Thoracic aorta (tissue), 2 donors: Measurements from ENCODE around the gene GRIP2. TPM values are rescaled to one million over a fixed set of nuclear protein-coding genes. Genes with fewer than 3 reads are reported as not detected.

ENCODE experiments used
- ATAC-seq: fragments of 150-250 bp; one replicate; pipeline ENCODE4 v1.8.0; 2017; ENCODE audit warnings: low read depth; ENCODE audit not compliant: insufficient number of reproducible peaks, low FRiP score
- DNase-seq: peaks from one replicate; pipeline ENCODE4 v3.0.0-alpha.2; 2020; ENCODE audit warnings: low spot score
- H3K27ac ChIP-seq, 2 donors: fragments of 200-600 bp; sonication (generic); 1 replicate in 1 of 2; 2 replicates in 1 of 2; pipeline ENCODE4 v1.5.1; 2016; ENCODE audit warnings: mild to moderate bottlenecking in 2 of 2, moderate library complexity in 2 of 2
- H3K27me3 ChIP-seq: fragments of 200-600 bp; sonication (generic); replicated peaks from 2 replicates; pipeline ENCODE4 v1.6.0; 2016; ENCODE audit warnings: mild to moderate bottlenecking; ENCODE audit not compliant: insufficient read depth
- H3K36me3 ChIP-seq: fragments of 200-600 bp; sonication (generic); one replicate; pipeline ENCODE4 v1.5.1; 2016
- H3K4me1 ChIP-seq, 2 donors: fragments of 200-600 bp; sonication (generic); 1 replicate in 1 of 2; 2 replicates in 1 of 2; pipeline versions ENCODE4 v1.5.1 to v1.6.0; 2016; ENCODE audit warnings: low read depth in 2 of 2, mild to moderate bottlenecking in 1 of 2; ENCODE audit not compliant: control insufficient read depth in 1 of 2
- H3K4me3 ChIP-seq: fragments of 200-600 bp; sonication (generic); 2 replicates; pipeline ENCODE4 v1.5.1; 2016; ENCODE audit warnings: mild to moderate bottlenecking
- H3K9me3 ChIP-seq: fragments of 200-600 bp; sonication (generic); 2 replicates; pipeline ENCODE4 v1.5.1; 2016
- total RNA-seq, 2 donors: library from RNA; depleted of rRNA; stranded (reverse); fragments of >200 nt; gene quantifications; one replicate each; pipeline versions ENCODE4 v1.1.0 to v1.2.3, GENCODE V29; 2016
- TF ChIP-seq, protein P1 (sequence below): fragments of 200-600 bp; sonication (generic); IDR thresholded peaks from one replicate; pipeline ENCODE4 v1.5.1; 2019; ENCODE audit warnings: antibody characterized with exemption

Gene GRIP2
- total RNA-seq, 2 donors from 2014 or later, result 1.5 to 4.2 TPM

DNA sequence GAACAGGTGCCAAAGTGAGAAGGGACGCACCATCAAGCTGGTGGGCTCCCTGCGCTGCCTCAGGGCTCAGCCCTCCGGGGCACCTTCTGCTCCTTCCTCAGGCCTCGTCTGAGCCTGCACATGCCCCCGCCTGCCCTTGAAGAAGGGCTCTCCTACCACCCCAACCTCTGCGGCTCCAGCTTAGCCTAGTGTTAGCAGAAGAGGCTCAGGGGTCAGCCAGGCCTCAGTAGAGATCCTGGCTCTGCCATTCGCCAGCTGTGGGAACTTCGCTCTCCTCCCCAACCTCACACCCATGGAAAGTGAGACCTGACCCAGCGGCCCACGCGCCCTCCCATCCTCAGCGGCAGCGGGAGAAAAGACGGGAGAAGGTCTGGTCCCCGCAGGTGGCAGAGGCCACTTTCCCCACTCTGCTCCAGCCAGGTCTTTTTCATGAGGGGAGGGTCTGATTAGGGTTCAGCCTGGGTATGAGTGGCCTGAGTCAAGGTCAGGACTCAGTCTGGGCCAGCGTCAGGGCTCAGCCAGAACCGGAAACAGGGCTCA, 8.2 kb downstream of the GRIP2 start:
- ATAC-seq, result no peak
- TF ChIP-seq, protein P1, sequence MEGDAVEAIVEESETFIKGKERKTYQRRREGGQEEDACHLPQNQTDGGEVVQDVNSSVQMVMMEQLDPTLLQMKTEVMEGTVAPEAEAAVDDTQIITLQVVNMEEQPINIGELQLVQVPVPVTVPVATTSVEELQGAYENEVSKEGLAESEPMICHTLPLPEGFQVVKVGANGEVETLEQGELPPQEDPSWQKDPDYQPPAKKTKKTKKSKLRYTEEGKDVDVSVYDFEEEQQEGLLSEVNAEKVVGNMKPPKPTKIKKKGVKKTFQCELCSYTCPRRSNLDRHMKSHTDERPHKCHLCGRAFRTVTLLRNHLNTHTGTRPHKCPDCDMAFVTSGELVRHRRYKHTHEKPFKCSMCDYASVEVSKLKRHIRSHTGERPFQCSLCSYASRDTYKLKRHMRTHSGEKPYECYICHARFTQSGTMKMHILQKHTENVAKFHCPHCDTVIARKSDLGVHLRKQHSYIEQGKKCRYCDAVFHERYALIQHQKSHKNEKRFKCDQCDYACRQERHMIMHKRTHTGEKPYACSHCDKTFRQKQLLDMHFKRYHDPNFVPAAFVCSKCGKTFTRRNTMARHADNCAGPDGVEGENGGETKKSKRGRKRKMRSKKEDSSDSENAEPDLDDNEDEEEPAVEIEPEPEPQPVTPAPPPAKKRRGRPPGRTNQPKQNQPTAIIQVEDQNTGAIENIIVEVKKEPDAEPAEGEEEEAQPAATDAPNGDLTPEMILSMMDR, result no peak
- no peak overlapping the region for H3K4me3 ChIP-seq
- no peak overlapping the region for H3K27ac ChIP-seq
- H3K9me3 ChIP-seq, result no peaks in the 10 kb centered on the region
- peaks cover 0 to 16% of the 10 kb centered on the region in 2 donors for H3K4me1 ChIP-seq
- no peaks in the 10 kb centered on the region for H3K27me3 ChIP-seq
- no peak for DNase-seq
- H3K36me3 ChIP-seq, result no peaks in the 10 kb centered on the region

DNA sequence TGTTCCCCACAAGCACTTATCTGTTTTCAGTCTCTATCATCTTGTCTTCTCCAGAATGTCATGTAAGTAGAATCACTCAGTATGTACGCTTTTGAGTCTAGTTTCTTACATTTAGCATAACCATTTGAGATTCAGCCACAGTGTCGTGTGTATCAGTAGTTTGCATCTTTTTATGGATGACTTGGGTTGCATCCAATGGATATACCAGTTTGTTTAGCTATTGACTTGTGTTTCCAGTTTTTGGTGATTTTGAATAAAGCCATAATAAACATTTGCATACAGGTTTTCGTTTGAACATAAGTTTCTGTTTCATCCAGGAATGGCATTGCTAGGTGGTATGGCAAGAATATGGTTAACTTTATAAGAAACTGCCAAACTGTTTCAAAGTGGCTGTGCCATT, 12.1 kb downstream of the GRIP2 start:
- TF ChIP-seq, protein P1, result no peak
- no peak for ATAC-seq
- no peaks in the 10 kb centered on the region for H3K9me3 ChIP-seq
- no peak for DNase-seq
- H3K27me3 ChIP-seq, result no peaks in the 10 kb centered on the region
- no peak overlapping the region for H3K27ac ChIP-seq
- H3K4me1 ChIP-seq, result peaks cover 0 to 2% of the 10 kb centered on the region in 2 donors
- H3K36me3 ChIP-seq, result no peaks in the 10 kb centered on the region
- no peak overlapping the region for H3K4me3 ChIP-seq

DNA sequence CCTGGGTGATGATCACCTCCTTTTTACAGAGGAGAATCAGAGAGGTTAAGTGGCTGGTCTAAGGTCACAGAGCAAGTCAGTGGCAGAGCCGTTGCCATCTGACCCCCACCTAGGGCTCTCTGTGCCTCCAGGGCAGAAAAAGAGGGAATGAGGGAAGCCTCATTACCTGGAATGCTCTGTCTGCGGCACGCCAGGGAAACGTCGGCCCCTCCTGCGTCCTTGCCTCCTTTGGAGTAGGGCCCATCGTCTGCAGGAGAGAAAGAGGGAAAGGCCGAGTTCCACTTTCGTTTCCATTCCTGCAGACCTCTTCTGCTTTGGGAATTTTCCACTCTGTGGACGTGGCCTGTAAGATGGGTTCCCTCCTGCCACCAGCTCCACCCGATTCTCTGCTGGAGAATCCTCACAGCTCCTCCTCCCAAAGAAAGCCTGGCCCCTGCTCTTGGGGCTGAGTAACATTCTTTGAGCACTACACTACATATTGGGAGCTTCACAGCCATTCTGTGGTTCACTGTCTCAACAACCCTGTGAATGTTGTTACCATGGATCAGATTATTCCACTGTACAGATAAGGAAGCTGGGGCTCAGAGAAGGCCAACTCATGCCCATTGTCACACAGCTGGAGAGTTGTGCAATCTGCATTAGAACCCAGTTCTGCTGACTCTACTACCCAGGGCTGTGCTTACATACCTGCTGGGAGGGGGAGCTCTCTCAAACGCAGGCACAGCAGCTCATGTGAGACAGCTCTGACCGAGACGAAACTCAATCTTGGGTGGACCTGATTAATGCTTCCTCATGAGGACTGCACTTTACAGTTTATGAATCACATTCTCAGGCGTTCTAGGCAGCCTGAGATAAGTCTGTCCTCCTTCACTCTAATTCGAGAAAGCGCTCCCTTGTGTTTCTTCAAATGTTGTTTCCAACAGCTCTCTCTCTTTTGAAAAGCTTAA, 14.2 kb downstream of the GRIP2 start:
- Histone ChIP-seq H3K36me3 (no peaks in the 10 kb centered on the region), H3K9me3 (no peaks in the 10 kb centered on the region), H3K27me3 (no peaks in the 10 kb centered on the region), H3K27ac (peak overlapping the region in 1 of 2 donors; percentile 21), H3K4me3 (peak overlapping the region; percentile 28), H3K4me1 (peaks cover 6 to 20% of the 10 kb centered on the region in 2 donors)
- no peak for DNase-seq
- ATAC-seq, result no peak
- TF ChIP-seq, protein P1, result no peak

DNA sequence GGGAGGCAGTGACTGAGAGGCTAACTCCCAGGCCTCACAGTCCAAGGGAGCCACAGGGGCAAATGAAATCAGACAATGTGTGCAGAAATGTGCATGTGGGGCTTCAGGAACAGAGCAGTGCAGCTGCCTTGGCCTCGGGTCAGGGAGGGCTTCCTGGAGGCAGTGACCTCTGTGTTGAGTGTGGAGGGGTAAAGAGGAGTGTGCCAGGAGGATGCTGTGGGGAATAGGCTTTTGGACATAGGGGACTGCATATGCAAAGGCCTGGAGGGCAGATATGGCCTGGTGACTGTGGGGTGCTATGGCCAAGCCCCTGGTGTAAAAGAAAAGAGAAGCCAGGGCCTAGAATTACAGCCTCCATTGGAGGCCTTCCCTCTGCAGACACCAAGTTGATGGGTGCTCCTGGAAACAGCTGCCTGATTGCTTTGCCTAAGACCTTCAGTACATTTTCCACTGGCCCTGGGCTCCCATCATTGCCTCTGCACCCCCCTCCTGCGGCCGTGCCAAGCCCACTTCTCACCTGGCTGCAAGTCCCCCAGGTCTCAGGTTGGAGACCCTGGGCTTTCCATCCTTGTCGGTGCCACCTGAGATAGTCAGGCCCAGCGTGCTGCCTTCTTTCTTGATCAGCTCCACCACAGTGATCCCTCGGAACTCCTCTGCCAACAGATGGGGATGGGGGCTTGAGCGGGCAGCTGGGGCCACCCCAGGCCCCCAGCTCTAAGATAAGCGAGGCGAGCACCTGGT, 15.1 kb downstream of the GRIP2 start:
- Histone ChIP-seq H3K27ac (peak overlapping the region in 1 of 2 donors; percentile 21), H3K36me3 (no peaks in the 10 kb centered on the region), H3K9me3 (no peaks in the 10 kb centered on the region), H3K27me3 (no peaks in the 10 kb centered on the region), H3K4me3 (no peak overlapping the region), H3K4me1 (peaks cover 6 to 20% of the 10 kb centered on the region in 2 donors)
- DNase-seq (no peak), ATAC-seq (no peak)
- TF ChIP-seq, protein P1, result no peak

DNA sequence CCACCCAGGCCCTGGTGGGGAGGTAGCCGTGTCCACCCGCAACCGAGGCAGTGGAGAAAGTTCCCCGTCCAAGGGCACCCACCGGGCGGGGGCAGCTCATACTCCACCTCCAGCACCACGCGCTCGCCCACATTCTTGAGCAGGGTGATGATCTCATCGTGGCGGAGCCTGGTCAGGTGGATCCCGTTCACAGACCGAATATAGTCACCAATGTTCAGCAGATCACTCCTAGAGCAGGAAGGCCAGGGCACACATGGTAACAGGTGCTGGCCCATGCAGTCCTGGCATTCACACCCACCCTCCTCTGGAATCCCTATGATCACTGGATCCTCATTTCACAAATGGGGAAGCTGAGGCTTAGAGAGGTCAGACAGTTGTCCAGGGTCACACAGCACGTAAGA, 15.8 kb downstream of the GRIP2 start:
- TF ChIP-seq, protein P1, result no peak
- no peaks in the 10 kb centered on the region for H3K9me3 ChIP-seq
- DNase-seq (no peak), ATAC-seq (no peak)
- H3K4me3 ChIP-seq, result no peak overlapping the region
- peaks cover 6 to 20% of the 10 kb centered on the region in 2 donors for H3K4me1 ChIP-seq
- H3K27me3 ChIP-seq, result no peaks in the 10 kb centered on the region
- H3K27ac ChIP-seq, result no peak overlapping the region
- H3K36me3 ChIP-seq, result no peaks in the 10 kb centered on the region
